Fibroblast of skin of right biceps (primary cell): ENCODE results near the gene GANC.

Source experiments
- DNase-seq: peaks from one replicate; pipeline ENCODE4 v3.0.0-alpha.2; 2013

GANC gene

GRCh38 chr15:42385206-42385979, 112.4 kb downstream of the GANC start:
- peak; percentile 51 for DNase-seq

- DNase-seq, result no peak
Measured at GRCh38 chr15:42385980-42386700, 113.1 kb downstream of the GANC start.

GRCh38 chr15:42387603-42388002, 114.6 kb downstream of the GANC start:
- peak; percentile 22 for DNase-seq

GRCh38 chr15:42392309-42393024, 119.5 kb downstream of the GANC start:
- no peak for DNase-seq

- DNase-seq, result no peak
Measured at GRCh38 chr15:42394106-42394505, 121.1 kb downstream of the GANC start.

GRCh38 chr15:42395838-42396237, 122.8 kb downstream of the GANC start:
- no peak for DNase-seq

GRCh38 chr15:42401544-42402454, 128.8 kb downstream of the GANC start:
- no peak for DNase-seq

GRCh38 chr15:42402455-42403205, 129.6 kb downstream of the GANC start:
- no peak for DNase-seq

GRCh38 chr15:42403389-42403788, 130.4 kb downstream of the GANC start:
- no peak for DNase-seq

- no peak for DNase-seq
Measured at GRCh38 chr15:42404461-42405235, 131.6 kb downstream of the GANC start.

- DNase-seq, result no peak
Measured at GRCh38 chr15:42405863-42406482, 133.0 kb downstream of the GANC start.
